ENCODE data around the gene KIFC3.

KIFC3 gene

DNA sequence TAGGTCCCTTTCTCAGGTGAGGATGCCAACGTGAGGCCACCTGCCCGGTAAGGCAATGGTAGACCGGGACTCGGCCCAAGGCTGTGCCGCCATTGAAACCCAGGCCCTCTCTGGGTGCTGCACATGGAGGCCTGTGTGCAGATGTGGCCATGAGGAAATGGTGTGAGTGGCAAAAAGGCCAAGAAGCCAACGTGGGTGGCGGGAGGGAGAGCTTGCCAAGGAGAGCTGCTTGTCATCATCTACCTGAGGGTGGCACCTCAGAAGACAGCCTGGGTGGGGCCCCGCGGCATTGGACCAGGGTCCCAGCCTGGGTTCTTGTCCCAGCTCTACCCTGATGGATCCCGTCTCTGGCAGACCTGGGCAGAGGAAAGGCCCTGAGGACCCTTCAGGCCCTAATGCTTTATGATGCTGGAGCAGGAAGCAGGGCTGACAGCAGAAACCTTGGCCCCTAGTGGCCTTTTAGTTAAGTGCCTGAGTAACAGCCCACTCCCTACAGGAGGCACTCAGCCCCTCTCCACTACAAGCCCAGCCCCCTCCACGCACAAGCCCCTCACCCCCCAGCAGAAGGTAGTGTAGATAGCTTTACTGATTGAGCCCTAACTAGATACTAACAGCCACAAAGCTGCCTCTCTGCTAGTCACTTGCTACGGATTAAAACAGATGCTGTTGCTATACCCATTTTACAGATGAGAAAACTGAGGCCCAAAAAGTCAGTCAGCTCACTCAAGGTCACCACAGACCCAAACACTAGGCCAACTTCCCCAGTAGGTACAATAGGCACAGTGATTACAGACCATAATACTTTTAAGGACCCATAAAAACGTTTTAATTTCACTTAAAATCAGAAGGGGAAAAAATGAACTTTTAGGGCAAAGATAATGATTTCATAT, 26.2 kb upstream of the KIFC3 start:
- H4K8ac ChIP-seq (ENCODE audit: low read depth, low read length), result no peak overlapping the region
- no peak overlapping the region for H2BK5ac ChIP-seq (ENCODE audit: low read length)
- no peak overlapping the region for H3K4ac ChIP-seq (ENCODE audit: low read depth, low read length)
- WGBS (ENCODE audit: extremely low coverage, insufficient coverage, low lambda C conversion rate), result no CpG with 5 or more reads among the region's 13 CpGs
- peak overlapping the region; percentile 53 for H2AK5ac ChIP-seq (ENCODE audit: low read length)
- no peak overlapping the region for H3K56ac ChIP-seq (ENCODE audit: low read length)
- H3K4me3 ChIP-seq (ENCODE audit: low read length), result no peak overlapping the region
- peak; percentile 65 for DNase-seq
- H3K27me3 ChIP-seq (ENCODE audit: insufficient read depth, low read length, poor library complexity), result no peaks in the 10 kb centered on the region
- H3K79me2 ChIP-seq (ENCODE audit: control insufficient read depth, insufficient read depth, low read length), result no peaks in the 10 kb centered on the region
- H3K79me1 ChIP-seq (ENCODE audit: low read length), result no peaks in the 10 kb centered on the region
- no peak overlapping the region for H4K5ac ChIP-seq (ENCODE audit: low read length)
- H3K23ac ChIP-seq (ENCODE audit: low read length), result no peak overlapping the region
- H3K4me2 ChIP-seq (ENCODE audit: low read length), result no peak overlapping the region
- H3K18ac ChIP-seq (ENCODE audit: low read length), result no peak overlapping the region
- no peak overlapping the region for H2BK120ac ChIP-seq (ENCODE audit: low read depth, low read length)
- no peak overlapping the region for H3K9ac ChIP-seq (ENCODE audit: low read length)
- H3K4me1 ChIP-seq (ENCODE audit: control insufficient read depth, low read depth, low read length), result peaks cover 4% of the 10 kb centered on the region
- H3K27ac ChIP-seq (ENCODE audit: low read depth, low read length), result no peak overlapping the region
- no peak overlapping the region for H2BK15ac ChIP-seq (replicated peaks; ENCODE audit: low read depth)
- H3K36me3 ChIP-seq (ENCODE audit: control insufficient read depth, insufficient read depth, low read length), result no peaks in the 10 kb centered on the region

DNA sequence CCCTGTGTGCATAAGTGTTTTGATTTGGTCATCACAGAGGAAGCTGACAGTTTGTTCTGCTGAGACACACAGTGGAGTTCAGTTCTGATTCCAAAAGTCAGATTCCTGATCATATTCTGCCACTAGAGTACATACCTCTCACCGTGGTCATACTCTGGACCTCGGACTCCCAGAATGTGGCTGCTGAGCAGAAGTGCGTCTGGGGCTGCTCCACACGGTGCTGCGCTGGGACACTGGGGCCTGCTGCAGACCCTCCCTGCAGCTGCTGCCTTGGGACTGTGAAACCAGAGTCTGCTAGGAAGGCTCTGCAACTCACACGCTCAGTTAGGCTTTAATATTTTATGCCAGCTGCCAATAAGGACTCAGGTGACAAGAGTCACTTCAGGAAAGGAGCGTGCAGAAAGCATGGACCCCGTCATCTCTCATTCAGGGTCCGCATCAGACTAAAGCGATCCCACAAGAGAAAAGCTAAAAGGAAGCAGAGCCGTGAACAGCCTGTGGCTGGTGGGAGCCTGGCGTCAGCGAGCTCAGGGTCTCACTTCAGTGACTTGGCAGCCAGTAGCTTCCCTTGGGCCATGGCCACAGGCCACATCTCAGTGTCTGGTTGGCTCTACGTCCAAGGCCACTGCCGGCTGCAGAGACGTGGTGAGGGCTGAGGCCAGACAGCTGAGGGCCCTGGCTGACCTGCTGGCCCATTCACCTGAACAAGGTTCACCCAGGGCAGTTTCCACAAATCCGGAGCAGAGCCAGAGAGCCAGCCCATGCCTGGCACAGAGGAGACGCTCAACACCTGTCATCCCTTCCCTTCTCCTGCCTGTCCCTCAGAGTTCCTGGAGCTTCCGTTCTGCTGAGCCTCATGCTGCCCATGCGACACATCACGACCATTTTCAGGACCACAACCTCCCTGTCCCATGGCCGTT, 24.7 kb upstream of the KIFC3 start:
- H3K4me2 ChIP-seq (ENCODE audit: low read length), result no peak overlapping the region
- H3K79me2 ChIP-seq (ENCODE audit: control insufficient read depth, insufficient read depth, low read length), result no peaks in the 10 kb centered on the region
- no peak overlapping the region for H4K8ac ChIP-seq (ENCODE audit: low read depth, low read length)
- DNase-seq, result no peak
- H2BK15ac ChIP-seq (replicated peaks; ENCODE audit: low read depth), result no peak overlapping the region
- no peak overlapping the region for H2AK5ac ChIP-seq (ENCODE audit: low read length)
- no peaks in the 10 kb centered on the region for H3K27me3 ChIP-seq (ENCODE audit: insufficient read depth, low read length, poor library complexity)
- H3K4me1 ChIP-seq (ENCODE audit: control insufficient read depth, low read depth, low read length), result peaks cover 4% of the 10 kb centered on the region
- H3K27ac ChIP-seq (ENCODE audit: low read depth, low read length), result no peak overlapping the region
- H2BK120ac ChIP-seq (ENCODE audit: low read depth, low read length), result no peak overlapping the region
- no peak overlapping the region for H3K9ac ChIP-seq (ENCODE audit: low read length)
- WGBS (ENCODE audit: extremely low coverage, insufficient coverage, low lambda C conversion rate), result no CpG with 5 or more reads among the region's 22 CpGs
- H3K4ac ChIP-seq (ENCODE audit: low read depth, low read length), result no peak overlapping the region
- no peaks in the 10 kb centered on the region for H3K36me3 ChIP-seq (ENCODE audit: control insufficient read depth, insufficient read depth, low read length)
- H4K5ac ChIP-seq (ENCODE audit: low read length), result no peak overlapping the region
- no peak overlapping the region for H3K23ac ChIP-seq (ENCODE audit: low read length)
- no peak overlapping the region for H3K56ac ChIP-seq (ENCODE audit: low read length)
- H3K18ac ChIP-seq (ENCODE audit: low read length), result no peak overlapping the region
- no peak overlapping the region for H2BK5ac ChIP-seq (ENCODE audit: low read length)
- H3K4me3 ChIP-seq (ENCODE audit: low read length), result no peak overlapping the region
- H3K79me1 ChIP-seq (ENCODE audit: low read length), result no peaks in the 10 kb centered on the region

DNA sequence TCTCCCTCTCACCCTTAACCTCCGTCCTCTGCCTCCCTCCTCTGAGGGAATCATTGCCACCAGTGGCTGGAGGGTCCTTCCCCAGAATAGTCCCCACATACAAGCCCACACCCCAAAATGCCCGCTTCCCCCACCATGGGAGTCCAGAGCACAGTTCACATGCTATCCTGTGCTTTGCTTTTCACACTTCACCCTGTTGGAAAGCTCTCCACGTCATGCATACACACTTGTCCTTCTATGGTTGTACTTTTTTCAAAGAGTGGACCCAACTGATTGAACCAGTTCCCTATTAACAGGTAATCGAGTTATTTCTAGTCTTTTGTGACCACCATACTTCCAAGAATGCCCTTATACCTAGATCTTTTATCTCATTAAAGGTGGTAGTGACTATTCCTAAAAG, 23.8 kb upstream of the KIFC3 start:
- Histone ChIP-seq H3K4me3 (ENCODE audit: low read length) (no peak overlapping the region), H3K56ac (ENCODE audit: low read length) (no peak overlapping the region), H2BK15ac (replicated peaks; ENCODE audit: low read depth) (no peak overlapping the region), H2AK5ac (ENCODE audit: low read length) (no peak overlapping the region), H3K36me3 (ENCODE audit: control insufficient read depth, insufficient read depth, low read length) (no peaks in the 10 kb centered on the region), H3K4me2 (ENCODE audit: low read length) (no peak overlapping the region), H3K27ac (ENCODE audit: low read depth, low read length) (no peak overlapping the region), H3K9ac (ENCODE audit: low read length) (no peak overlapping the region), H3K27me3 (ENCODE audit: insufficient read depth, low read length, poor library complexity) (no peaks in the 10 kb centered on the region), H4K5ac (ENCODE audit: low read length) (no peak overlapping the region), H3K23ac (ENCODE audit: low read length) (no peak overlapping the region), H2BK120ac (ENCODE audit: low read depth, low read length) (no peak overlapping the region), H3K4me1 (ENCODE audit: control insufficient read depth, low read depth, low read length) (peaks cover 6% of the 10 kb centered on the region), H3K4ac (ENCODE audit: low read depth, low read length) (no peak overlapping the region), H3K79me1 (ENCODE audit: low read length) (no peaks in the 10 kb centered on the region), H3K79me2 (ENCODE audit: control insufficient read depth, insufficient read depth, low read length) (no peaks in the 10 kb centered on the region), H4K8ac (ENCODE audit: low read depth, low read length) (no peak overlapping the region), H2BK5ac (ENCODE audit: low read length) (no peak overlapping the region), H3K18ac (ENCODE audit: low read length) (no peak overlapping the region)
- WGBS (ENCODE audit: extremely low coverage, insufficient coverage, low lambda C conversion rate), result no CpG with 5 or more reads among the region's 4 CpGs
- no peak for DNase-seq

DNA sequence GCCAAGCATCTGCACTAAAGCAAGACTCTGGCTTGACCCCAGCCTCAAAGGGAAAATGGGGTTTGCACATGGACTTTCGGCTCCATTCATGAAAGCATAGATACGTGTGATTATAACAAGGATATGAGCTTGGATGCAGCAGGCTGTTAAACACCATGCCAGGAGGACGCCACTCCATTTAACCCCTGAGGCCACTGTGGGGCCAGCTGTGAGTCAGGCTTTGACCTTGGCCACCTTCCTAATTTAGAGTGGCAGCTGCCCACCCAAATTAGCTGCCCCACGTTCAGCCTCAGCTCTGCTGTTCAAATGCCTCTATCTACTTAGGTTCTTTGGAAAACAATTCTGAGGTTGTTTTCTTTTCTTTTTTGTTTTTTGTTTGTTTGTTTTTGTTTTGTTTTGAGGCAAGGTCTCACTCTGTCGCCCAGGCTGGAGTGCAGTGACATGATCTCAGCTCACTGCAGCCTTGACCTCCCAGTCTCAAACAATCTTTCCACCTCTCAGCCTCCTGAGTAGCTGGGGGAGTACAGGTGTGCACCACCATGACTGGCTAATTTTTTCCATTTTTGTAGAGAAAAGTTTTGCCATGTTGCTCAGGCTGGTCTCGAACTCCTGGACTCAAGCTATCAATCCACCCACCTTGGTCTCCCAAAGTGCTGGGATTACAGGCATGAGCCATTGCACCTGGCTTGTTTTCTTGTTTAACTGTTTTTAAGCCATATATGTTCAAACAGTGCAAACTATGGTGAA, 23.2 kb upstream of the KIFC3 start:
- Histone ChIP-seq H3K9ac (ENCODE audit: low read length) (no peak overlapping the region), H2BK15ac (replicated peaks; ENCODE audit: low read depth) (no peak overlapping the region), H3K4me1 (ENCODE audit: control insufficient read depth, low read depth, low read length) (peaks cover 3% of the 10 kb centered on the region)

DNA sequence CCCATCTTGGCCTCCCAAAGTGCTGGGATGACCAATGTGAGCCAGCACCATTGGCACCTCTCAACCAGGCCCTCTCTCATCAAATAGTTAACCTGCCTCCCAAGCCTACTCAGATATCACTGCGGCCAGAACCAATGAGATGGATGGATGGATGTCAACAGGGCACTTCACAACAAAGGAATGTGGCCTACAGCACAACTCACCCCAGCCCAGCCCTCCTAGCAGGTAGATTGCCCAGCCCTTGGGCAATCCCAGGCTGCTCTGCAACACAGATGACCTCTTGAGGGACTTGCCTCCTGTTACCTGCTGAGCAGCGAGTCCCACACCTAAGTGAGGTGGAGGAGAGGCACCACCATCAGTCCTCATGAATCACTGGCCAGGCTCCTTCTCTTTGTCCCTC, 22.6 kb upstream of the KIFC3 start:
- no peaks in the 10 kb centered on the region for H3K27me3 ChIP-seq (ENCODE audit: insufficient read depth, low read length, poor library complexity)
- H3K4me1 ChIP-seq (ENCODE audit: control insufficient read depth, low read depth, low read length), result peaks cover 3% of the 10 kb centered on the region
- H3K36me3 ChIP-seq (ENCODE audit: control insufficient read depth, insufficient read depth, low read length), result no peaks in the 10 kb centered on the region
- H3K23ac ChIP-seq (ENCODE audit: low read length), result no peak overlapping the region
- no peak overlapping the region for H3K56ac ChIP-seq (ENCODE audit: low read length)
- WGBS (ENCODE audit: extremely low coverage, insufficient coverage, low lambda C conversion rate), result no CpG with 5 or more reads among the region's 2 CpGs
- no peak overlapping the region for H3K4me2 ChIP-seq (ENCODE audit: low read length)
- no peak overlapping the region for H3K18ac ChIP-seq (ENCODE audit: low read length)
- H3K9ac ChIP-seq (ENCODE audit: low read length), result no peak overlapping the region
- no peaks in the 10 kb centered on the region for H3K79me2 ChIP-seq (ENCODE audit: control insufficient read depth, insufficient read depth, low read length)
- no peak overlapping the region for H2BK5ac ChIP-seq (ENCODE audit: low read length)
- DNase-seq, result peak; percentile 91
- H3K4ac ChIP-seq (ENCODE audit: low read depth, low read length), result no peak overlapping the region
- H4K8ac ChIP-seq (ENCODE audit: low read depth, low read length), result no peak overlapping the region
- no peak overlapping the region for H2BK15ac ChIP-seq (replicated peaks; ENCODE audit: low read depth)
- no peak overlapping the region for H4K5ac ChIP-seq (ENCODE audit: low read length)
- H3K4me3 ChIP-seq (ENCODE audit: low read length), result no peak overlapping the region
- no peak overlapping the region for H2BK120ac ChIP-seq (ENCODE audit: low read depth, low read length)
- H3K79me1 ChIP-seq (ENCODE audit: low read length), result no peaks in the 10 kb centered on the region
- H2AK5ac ChIP-seq (ENCODE audit: low read length), result no peak overlapping the region
- no peak overlapping the region for H3K27ac ChIP-seq (ENCODE audit: low read depth, low read length)

More for the DNA sequence above, 23.2 kb upstream of the KIFC3 start:
- Histone ChIP-seq H4K8ac (ENCODE audit: low read depth, low read length) (no peak overlapping the region), H3K36me3 (ENCODE audit: control insufficient read depth, insufficient read depth, low read length) (no peaks in the 10 kb centered on the region), H3K18ac (ENCODE audit: low read length) (no peak overlapping the region), H3K4me2 (ENCODE audit: low read length) (no peak overlapping the region), H3K79me1 (ENCODE audit: low read length) (no peaks in the 10 kb centered on the region), H3K4me3 (ENCODE audit: low read length) (no peak overlapping the region), H3K23ac (ENCODE audit: low read length) (no peak overlapping the region), H3K79me2 (ENCODE audit: control insufficient read depth, insufficient read depth, low read length) (no peaks in the 10 kb centered on the region), H3K4ac (ENCODE audit: low read depth, low read length) (no peak overlapping the region), H2AK5ac (ENCODE audit: low read length) (no peak overlapping the region), H3K27me3 (ENCODE audit: insufficient read depth, low read length, poor library complexity) (no peaks in the 10 kb centered on the region), H3K27ac (ENCODE audit: low read depth, low read length) (no peak overlapping the region), H2BK120ac (ENCODE audit: low read depth, low read length) (no peak overlapping the region), H4K5ac (ENCODE audit: low read length) (no peak overlapping the region), H2BK5ac (ENCODE audit: low read length) (no peak overlapping the region), H3K56ac (ENCODE audit: low read length) (no peak overlapping the region)
- WGBS (ENCODE audit: extremely low coverage, insufficient coverage, low lambda C conversion rate), result no CpG with 5 or more reads among the region's 6 CpGs
- no peak for DNase-seq
